ENCODE results near the gene TIMM10.

The TIMM10 gene

DNA sequence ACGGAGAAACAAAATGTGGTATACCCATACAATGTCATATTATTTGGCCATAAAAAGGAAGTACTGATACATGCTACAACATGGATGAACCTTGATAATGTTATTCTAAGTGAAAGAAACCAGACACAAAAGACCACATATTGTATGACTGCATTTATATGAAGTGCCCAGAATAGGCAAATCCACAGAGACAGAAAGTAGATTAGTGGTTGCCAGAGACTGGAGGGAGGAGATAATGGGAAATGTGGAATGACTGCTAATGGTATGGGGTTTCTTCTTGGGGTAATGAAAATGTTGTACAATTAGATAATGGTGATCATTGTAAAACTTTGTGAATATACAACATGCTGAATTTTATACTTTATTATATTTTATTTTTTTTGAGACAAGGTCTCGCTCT lies 9.4 kb downstream of the TIMM10 start:
- TF ChIP-seq CTCF (IDR thresholded peaks at IDR 0.05; ENCODE audit: control extremely low read depth, extremely low read depth, low read depth, missing control alignments) = no peak
- no peak for DNase-seq (ENCODE audit: extremely low spot score)
- ChIA-PET POLR2A (no interaction called here), CTCF (interaction anchor here (1.0 to 9.0 kb wide), 3 partner anchors 6 to 120 kb away, joined by 4 to 121 read pairs (median 114); partner anchors contain the start of gene TIMM10)

- ChIA-PET POLR2A (no interaction called here), CTCF (interaction anchor here (0.8 to 9.0 kb wide), 10 partner anchors 11 to 127 kb away, joined by 3 to 121 read pairs (median 5); partner anchors contain the start of genes RTN4RL2 and TIMM10)
- no peak for DNase-seq (ENCODE audit: extremely low spot score)
- TF ChIP-seq CTCF (IDR thresholded peaks at IDR 0.05; ENCODE audit: control extremely low read depth, extremely low read depth, low read depth, missing control alignments) = no peak
These were observed 14.5 kb downstream of the TIMM10 start for GRCh38 chr11:57516061-57516443.

DNA sequence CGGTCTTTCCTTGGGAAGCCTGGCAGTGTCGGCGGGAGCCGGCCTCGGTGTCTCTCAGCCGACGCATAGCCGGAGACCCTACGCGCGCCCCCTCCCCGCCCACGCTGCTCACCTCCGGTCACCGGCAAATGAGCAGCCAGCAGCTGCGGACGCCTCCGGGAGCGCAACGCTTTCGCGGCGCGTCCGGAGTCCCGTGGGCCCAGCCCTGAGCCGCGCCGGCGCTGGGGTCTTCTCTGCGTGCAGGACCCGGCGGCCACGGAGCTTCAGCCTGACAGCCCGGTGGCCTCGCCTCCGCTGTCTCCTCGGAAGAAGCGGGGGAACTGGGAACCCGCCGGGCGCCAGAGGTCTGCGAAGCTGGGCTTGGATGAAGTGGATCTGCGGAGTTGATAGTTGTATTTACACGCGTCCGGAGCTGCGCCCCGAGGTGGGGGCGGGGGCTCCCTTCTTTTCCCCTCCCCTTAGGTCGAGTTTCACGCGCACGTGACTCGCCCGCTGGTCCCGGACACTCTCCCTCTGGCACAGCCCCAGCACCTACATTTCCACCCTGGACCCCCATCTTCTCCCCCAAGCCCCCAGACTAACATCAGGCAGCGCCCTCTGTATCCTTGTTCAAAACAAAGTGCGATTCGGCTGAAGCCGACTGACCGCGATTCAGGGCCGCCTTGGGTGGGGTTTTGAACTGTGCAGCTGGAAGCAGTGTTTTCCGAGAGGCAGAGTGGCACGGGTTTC lies 15.1 kb downstream of the TIMM10 start, which contains the start of gene SLC43A1:
SLC43A1 (minus strand) TSS at position 371 of the 729 bp plus-strand sequence. CDS start 1,591 bp downstream, outside the sequence.
- CTCF ChIA-PET = interaction anchor here (0.8 to 9.0 kb wide), 10 partner anchors 10 to 127 kb away, joined by 3 to 121 read pairs (median 5); partner anchors contain the start of genes RTN4RL2 and TIMM10
- no peak for TF ChIP-seq CTCF (IDR thresholded peaks at IDR 0.05; ENCODE audit: control extremely low read depth, extremely low read depth, low read depth, missing control alignments)
- DNase-seq (ENCODE audit: extremely low spot score) = peak; percentile 66
- POLR2A ChIA-PET = no interaction called here

- CTCF ChIA-PET = interaction anchor here (0.8 to 9.0 kb wide), 10 partner anchors 9 to 169 kb away, joined by 3 to 121 read pairs (median 5); partner anchors contain the start of genes RTN4RL2, SLC43A3 and TIMM10
- peak; percentile 72 for DNase-seq (ENCODE audit: extremely low spot score)
- POLR2A ChIA-PET = no interaction called here
- no peak for TF ChIP-seq CTCF (IDR thresholded peaks at IDR 0.05; ENCODE audit: control extremely low read depth, extremely low read depth, low read depth, missing control alignments)
These were observed 15.8 kb downstream of the TIMM10 start for GRCh38 chr11:57514538-57515331.

DNA sequence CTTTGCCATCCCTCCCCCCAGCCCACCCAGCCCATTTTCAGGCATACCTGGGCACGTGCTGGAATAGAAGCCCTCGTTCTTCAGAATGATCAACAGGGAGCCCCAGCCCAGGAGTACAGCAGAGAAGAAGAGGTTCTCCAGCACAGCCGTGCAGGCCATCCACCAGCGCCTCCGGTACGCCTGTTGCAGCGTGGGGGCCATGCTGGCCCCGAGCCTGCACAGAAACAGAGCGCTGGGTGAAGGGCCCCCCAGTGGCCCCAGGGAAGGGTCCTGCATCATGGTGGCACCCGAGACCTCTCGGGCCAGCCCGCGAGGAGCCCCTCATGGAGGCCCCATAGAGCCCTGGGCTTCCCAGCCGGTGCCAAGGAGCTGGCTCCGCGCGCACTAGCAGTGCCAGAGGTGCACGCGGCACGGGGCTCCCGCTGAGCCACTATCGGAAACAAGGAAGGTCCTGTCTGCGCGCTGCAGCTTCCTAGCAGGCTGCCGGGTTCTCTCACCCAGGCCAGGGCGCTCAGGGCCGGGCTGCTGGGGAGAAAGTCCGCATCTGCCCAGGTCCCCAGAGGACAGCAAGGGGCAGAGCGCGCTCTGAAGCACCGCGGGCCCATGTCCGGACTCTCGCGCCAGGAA lies 16.5 kb downstream of the TIMM10 start:
- TF ChIP-seq CTCF (IDR thresholded peaks at IDR 0.05; ENCODE audit: control extremely low read depth, extremely low read depth, low read depth, missing control alignments) = no peak
- peak; percentile 45 for DNase-seq (ENCODE audit: extremely low spot score)
- POLR2A ChIA-PET = no interaction called here
- CTCF ChIA-PET = interaction anchor here (0.8 to 9.0 kb wide), 11 partner anchors 8 to 168 kb away, joined by 3 to 121 read pairs (median 5); partner anchors contain the start of genes RTN4RL2, SLC43A3 and TIMM10

GRCh38 chr11:57513452-57513795 lies 17.1 kb downstream of the TIMM10 start:
- no peak for TF ChIP-seq CTCF (IDR thresholded peaks at IDR 0.05; ENCODE audit: control extremely low read depth, extremely low read depth, low read depth, missing control alignments)
- no peak for DNase-seq (ENCODE audit: extremely low spot score)

More at GRCh38 chr11:57513452-57513795, 17.1 kb downstream of the TIMM10 start:
- POLR2A ChIA-PET = no interaction called here
- CTCF ChIA-PET = interaction anchor here (0.9 to 9.0 kb wide), 10 partner anchors 9 to 168 kb away, joined by 3 to 121 read pairs (median 4); partner anchors contain the start of genes RTN4RL2, TIMM10 and UBE2L6

Measured in GM10248 (cell line).